ENCODE results near the gene KCNQ5. TPM values are rescaled to one million over a fixed set of nuclear protein-coding genes. Genes with fewer than 3 reads are reported as not detected.
A peak's percentile ranks its signal among the peaks of the same experiment; 100 is the strongest.
"Not testable (repeated sequence)": the region's sequence is repeated elsewhere in the genome, so short reads cannot be mapped to it uniquely, and the experiment has no call there.

The KCNQ5 gene
- total RNA-seq, 6 experiments from 2014 or later = 16.3 to 35.5 (median 20.2) TPM

DNA sequence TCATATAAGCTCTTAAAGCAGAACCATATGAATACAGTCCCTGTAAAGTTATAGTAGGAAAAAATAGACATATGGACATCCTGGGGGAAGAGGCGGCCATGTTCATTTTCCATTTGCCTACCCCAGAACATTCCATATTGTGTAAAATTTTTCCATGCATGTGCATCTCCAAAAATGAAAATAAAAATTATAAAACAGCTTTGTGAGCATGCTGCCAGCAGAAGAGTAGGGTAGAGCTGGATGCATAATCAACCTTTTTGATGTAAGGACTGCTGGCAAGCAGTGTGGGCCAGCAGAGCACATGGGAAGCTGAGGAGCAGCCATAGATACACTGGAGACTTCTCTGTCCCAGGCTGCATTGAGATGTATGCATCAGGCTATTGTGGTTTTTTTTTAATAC lies 271.0 kb downstream of the KCNQ5 start:
- peaks cover 4% of the 10 kb centered on the region; the same call in 1 of the 2 replicates for H3K9me3 Mint-ChIP-seq
- TF ChIP-seq, protein P1, sequence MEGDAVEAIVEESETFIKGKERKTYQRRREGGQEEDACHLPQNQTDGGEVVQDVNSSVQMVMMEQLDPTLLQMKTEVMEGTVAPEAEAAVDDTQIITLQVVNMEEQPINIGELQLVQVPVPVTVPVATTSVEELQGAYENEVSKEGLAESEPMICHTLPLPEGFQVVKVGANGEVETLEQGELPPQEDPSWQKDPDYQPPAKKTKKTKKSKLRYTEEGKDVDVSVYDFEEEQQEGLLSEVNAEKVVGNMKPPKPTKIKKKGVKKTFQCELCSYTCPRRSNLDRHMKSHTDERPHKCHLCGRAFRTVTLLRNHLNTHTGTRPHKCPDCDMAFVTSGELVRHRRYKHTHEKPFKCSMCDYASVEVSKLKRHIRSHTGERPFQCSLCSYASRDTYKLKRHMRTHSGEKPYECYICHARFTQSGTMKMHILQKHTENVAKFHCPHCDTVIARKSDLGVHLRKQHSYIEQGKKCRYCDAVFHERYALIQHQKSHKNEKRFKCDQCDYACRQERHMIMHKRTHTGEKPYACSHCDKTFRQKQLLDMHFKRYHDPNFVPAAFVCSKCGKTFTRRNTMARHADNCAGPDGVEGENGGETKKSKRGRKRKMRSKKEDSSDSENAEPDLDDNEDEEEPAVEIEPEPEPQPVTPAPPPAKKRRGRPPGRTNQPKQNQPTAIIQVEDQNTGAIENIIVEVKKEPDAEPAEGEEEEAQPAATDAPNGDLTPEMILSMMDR (IDR thresholded peaks at IDR 0.05) = no peak
- no peak overlapping the region for H3K4me3 Mint-ChIP-seq
- H3K27me3 Mint-ChIP-seq (ENCODE audit: insufficient read depth) = no peaks in the 10 kb centered on the region
- DNase-seq = no peak
- peaks cover 25% of the 10 kb centered on the region for H3K4me1 Mint-ChIP-seq (ENCODE audit: low read depth)
- no peak overlapping the region for H3K27ac Mint-ChIP-seq
- peaks cover 11% of the 10 kb centered on the region for H3K36me3 Mint-ChIP-seq (ENCODE audit: low read depth)

DNA sequence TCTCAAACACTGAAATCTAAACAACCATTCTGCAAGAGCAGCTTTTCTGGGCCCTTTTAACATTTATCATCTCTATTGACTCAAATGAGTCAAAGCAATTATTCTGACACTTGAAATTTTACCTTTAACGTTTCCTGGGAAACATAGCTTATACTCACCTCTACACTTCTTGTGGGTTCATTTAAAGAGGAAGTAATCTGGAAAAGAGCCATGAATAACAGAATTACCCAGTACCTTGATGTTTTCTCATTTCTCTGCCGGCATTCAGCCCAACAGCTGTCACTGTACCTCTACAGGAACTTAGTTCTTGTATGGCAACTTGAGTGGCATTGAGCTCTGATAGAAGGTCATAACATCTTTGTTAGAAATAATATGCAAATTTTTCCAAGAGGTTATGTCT lies 272.2 kb downstream of the KCNQ5 start:
- no peak overlapping the region for H3K4me3 Mint-ChIP-seq
- no peaks in the 10 kb centered on the region for H3K27me3 Mint-ChIP-seq (ENCODE audit: insufficient read depth)
- DNase-seq = no peak
- peaks cover 25% of the 10 kb centered on the region for H3K4me1 Mint-ChIP-seq (ENCODE audit: low read depth)
- TF ChIP-seq, protein P1 (IDR thresholded peaks at IDR 0.05) = no peak
- H3K9me3 Mint-ChIP-seq = peaks cover 9% of the 10 kb centered on the region
- no peak overlapping the region for H3K27ac Mint-ChIP-seq
- peaks cover 23% of the 10 kb centered on the region for H3K36me3 Mint-ChIP-seq (ENCODE audit: low read depth)

DNA sequence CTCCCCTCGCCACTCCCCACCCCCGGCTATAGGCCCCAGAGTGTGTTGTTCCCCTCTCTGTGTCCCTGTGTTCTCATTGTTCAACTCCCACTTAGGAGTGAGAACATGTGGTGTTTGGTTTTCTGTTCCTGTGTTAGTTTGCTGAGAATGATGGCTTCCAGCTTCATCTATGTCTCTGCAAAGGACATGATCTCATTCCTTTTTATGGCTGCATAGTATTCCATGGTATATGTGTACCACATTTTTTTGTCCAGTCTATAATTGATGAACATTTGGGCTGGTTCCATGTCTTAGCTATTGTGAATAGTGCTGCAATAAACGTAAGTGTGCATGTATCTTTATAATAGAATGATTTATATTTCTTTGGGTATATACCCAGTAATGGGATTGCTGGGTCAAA lies 276.4 kb downstream of the KCNQ5 start:
- Mint-ChIP-seq H3K9me3 (peaks cover 11% of the 10 kb centered on the region), H3K36me3 (ENCODE audit: low read depth) (peaks cover 33% of the 10 kb centered on the region)
- H3K4me3 Mint-ChIP-seq; H3K4me1 Mint-ChIP-seq (ENCODE audit: low read depth); H3K27ac Mint-ChIP-seq; DNase-seq; H3K27me3 Mint-ChIP-seq (ENCODE audit: insufficient read depth): not testable (repeated sequence)

DNA sequence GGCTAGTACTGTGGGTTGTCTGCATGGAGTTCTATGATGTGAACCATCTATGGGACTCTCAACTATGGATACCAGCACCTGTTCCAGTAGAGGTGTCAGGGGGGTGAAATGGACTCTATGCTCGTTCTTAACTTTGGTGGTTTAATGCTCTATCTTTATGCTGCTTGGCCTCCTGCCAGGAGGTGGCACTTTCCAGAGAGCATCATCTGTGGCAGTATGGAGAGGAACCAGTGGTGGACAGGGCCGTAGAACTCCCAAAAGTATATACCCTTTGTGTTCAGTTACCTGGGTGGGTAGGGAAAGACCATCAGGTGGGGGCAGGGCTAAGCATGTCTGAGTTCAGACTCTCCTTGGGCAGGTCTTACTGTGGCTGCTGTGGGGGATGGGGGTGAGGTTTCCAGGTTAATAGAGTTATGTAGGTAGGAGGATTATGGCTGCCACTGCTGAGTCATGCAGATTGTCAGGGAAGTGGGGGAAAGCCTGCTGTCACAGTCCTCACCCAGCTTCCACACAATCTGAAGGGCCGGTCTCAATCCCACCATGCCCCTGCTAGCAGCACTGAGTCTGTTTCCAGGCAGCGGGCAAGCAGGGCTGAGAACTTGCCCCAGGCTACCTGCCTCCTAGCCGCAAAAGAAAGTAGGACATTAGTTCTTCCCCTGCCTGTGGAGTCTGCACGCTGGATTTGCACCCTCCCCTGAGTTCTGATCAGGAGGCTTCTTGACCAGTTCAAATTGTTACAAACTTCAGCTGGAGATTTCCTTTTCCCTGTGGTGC lies 284.0 kb downstream of the KCNQ5 start:
- TF ChIP-seq, protein P1 (IDR thresholded peaks at IDR 0.05) = no peak
- Mint-ChIP-seq H3K27me3 (ENCODE audit: insufficient read depth) (0 out of 2 replicates have a peak, but pooled peaks cover 2% of the 10 kb centered on the region), H3K4me3 (no peak overlapping the region), H3K4me1 (ENCODE audit: low read depth) (peaks cover 30% of the 10 kb centered on the region), H3K9me3 (no peaks in the 10 kb centered on the region), H3K27ac (no peak overlapping the region), H3K36me3 (ENCODE audit: low read depth) (peaks cover 9% of the 10 kb centered on the region; the same call in 1 of the 2 replicates)
- no peak for DNase-seq

DNA sequence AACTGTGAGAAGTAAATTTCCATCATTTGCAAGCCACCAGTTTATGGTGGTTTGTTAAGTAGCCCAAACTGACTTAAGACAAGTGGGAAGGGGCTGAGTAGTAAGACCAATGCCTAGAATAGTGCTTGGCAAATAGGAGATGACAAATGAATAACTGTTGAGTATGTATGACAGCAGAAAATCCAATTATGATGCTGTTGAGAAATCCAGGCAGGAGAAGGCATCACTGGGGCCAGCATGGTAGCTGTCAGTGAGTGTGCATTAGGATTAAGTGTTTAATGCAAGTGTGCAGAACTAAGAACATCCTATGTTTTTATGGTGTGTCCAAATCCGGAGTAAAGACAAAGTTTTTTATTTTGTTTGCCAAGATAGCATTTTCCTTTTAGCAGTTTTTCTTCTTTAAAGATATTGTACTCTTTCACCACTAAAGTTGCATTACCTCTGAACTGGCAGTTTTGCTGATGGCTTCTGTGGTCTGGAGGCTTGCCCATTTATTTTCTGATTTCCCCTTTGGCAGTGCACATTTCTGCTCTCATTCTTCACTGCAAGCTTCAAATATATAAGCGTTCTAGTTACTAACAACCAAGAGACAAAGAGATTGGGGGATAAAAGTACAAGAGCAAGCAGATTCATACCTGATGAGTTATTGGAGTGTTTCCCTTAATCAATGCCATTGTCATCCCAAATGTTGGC lies 289.7 kb downstream of the KCNQ5 start:
- Mint-ChIP-seq H3K27me3 (ENCODE audit: insufficient read depth) (peaks cover 2% of the 10 kb centered on the region; the same call in 1 of the 2 replicates), H3K9me3 (no peaks in the 10 kb centered on the region), H3K27ac (peak overlapping the region; percentile 3; the same call in 1 of the 2 replicates), H3K4me1 (ENCODE audit: low read depth) (peaks cover 25% of the 10 kb centered on the region), H3K4me3 (no peak overlapping the region), H3K36me3 (ENCODE audit: low read depth) (peaks cover 4% of the 10 kb centered on the region; the same call in 1 of the 2 replicates)
- peak; percentile 19 for DNase-seq
- TF ChIP-seq, protein P1 (IDR thresholded peaks at IDR 0.05) = no peak

DNA sequence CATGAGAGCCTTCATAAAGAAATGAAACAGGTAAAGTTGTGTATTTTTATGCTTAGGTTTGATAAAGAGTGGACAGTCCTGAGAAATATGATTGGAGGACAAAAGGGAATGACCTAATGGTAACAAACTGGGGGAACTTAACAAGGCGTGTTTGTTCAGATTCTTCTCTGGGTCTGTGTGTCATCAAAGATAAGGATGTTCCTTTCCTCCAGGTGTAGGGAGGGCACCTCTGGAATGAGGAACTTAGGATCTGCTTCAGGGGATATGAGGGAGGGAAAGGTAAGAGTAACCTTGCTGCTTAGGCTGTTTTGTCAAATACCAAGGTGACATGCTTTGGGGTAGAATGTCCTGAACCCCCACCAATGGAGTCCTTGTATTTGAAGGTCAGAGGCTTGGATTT lies 291.9 kb downstream of the KCNQ5 start:
- TF ChIP-seq, protein P1 (IDR thresholded peaks at IDR 0.05) = no peak
- H3K4me3 Mint-ChIP-seq = no peak overlapping the region
- no peaks in the 10 kb centered on the region for H3K9me3 Mint-ChIP-seq
- no peak for DNase-seq
- peaks cover 2% of the 10 kb centered on the region for H3K27me3 Mint-ChIP-seq (ENCODE audit: insufficient read depth)
- peaks cover 29% of the 10 kb centered on the region for H3K4me1 Mint-ChIP-seq (ENCODE audit: low read depth)
- peaks cover 4% of the 10 kb centered on the region; the same call in 1 of the 2 replicates for H3K36me3 Mint-ChIP-seq (ENCODE audit: low read depth)
- H3K27ac Mint-ChIP-seq = no peak overlapping the region

Data from HFFc6 (cell line).